ENCODE results near the gene OR10H4. TPM values are rescaled to one million over a fixed set of nuclear protein-coding genes. Genes with fewer than 3 reads are reported as not detected.
"Not testable (repeated sequence)": the region's sequence is repeated elsewhere in the genome, so short reads cannot be mapped to it uniquely, and the experiment has no call there.

OR10H4 gene
- total RNA-seq, 3 donors from 2014 or later (not counting 1 experiment from before 2014, with no cell fraction given): not detected

DNA sequence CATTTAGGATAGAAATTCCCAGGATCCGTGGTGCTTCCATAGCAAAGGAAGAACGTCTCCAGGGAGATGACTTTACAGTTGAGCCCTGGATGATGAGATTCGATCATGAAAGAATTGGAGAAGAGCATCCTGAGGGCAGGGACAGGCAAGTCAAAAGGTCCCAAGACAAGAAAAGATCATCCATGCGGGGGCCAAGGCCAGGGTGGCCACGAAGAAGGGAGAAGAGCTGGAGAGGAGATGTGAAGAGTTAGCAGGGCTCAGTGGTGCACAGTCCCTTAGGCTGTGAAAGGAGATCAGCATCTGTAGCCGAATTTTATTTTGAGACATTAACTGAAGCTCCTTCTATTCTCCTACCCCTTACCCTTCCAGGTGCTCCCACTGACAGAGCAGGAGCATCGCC is 28.9 kb downstream of the OR10H4 start:
- Histone ChIP-seq H3K9me3 (ENCODE audit: control insufficient read depth, insufficient read depth, low read length) (peaks cover 8% of the 10 kb centered on the region), H3K27me3 (ENCODE audit: control insufficient read depth, insufficient read depth, low read length) (peaks cover 4% of the 10 kb centered on the region), H3K4me1 (ENCODE audit: control insufficient read depth, insufficient read depth, low read length) (no peaks in the 10 kb centered on the region), H3K36me3 (ENCODE audit: control insufficient read depth, insufficient read depth, low read length) (no peaks in the 10 kb centered on the region), H3K4me3 (ENCODE audit: low read length) (no peak overlapping the region), H3K27ac (ENCODE audit: low read length) (no peak overlapping the region)
- no peaks in the 10 kb centered on the region for H3K9me3 Mint-ChIP-seq
- peaks cover 8% of the 10 kb centered on the region for H3K36me3 Mint-ChIP-seq
- intact Hi-C loops (cut with micrococcal nuclease): no loop called here
- no peak for DNase-seq
- 71% methylated on average over 7 of the region's 7 CpGs for WGBS (ENCODE audit: insufficient coverage)
- H3K4me3 Mint-ChIP-seq: no peak overlapping the region
- H3K27me3 Mint-ChIP-seq (ENCODE audit: low read depth in 2 of 2): peaks cover 16 to 20% of the 10 kb centered on the region in 2 donors
- no peaks in the 10 kb centered on the region for H3K4me1 Mint-ChIP-seq
- H3K27ac Mint-ChIP-seq: no peak overlapping the region
- TF ChIP-seq, protein P1, sequence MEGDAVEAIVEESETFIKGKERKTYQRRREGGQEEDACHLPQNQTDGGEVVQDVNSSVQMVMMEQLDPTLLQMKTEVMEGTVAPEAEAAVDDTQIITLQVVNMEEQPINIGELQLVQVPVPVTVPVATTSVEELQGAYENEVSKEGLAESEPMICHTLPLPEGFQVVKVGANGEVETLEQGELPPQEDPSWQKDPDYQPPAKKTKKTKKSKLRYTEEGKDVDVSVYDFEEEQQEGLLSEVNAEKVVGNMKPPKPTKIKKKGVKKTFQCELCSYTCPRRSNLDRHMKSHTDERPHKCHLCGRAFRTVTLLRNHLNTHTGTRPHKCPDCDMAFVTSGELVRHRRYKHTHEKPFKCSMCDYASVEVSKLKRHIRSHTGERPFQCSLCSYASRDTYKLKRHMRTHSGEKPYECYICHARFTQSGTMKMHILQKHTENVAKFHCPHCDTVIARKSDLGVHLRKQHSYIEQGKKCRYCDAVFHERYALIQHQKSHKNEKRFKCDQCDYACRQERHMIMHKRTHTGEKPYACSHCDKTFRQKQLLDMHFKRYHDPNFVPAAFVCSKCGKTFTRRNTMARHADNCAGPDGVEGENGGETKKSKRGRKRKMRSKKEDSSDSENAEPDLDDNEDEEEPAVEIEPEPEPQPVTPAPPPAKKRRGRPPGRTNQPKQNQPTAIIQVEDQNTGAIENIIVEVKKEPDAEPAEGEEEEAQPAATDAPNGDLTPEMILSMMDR (IDR thresholded peaks at IDR 0.05): no peak
- ATAC-seq: no peak

DNA sequence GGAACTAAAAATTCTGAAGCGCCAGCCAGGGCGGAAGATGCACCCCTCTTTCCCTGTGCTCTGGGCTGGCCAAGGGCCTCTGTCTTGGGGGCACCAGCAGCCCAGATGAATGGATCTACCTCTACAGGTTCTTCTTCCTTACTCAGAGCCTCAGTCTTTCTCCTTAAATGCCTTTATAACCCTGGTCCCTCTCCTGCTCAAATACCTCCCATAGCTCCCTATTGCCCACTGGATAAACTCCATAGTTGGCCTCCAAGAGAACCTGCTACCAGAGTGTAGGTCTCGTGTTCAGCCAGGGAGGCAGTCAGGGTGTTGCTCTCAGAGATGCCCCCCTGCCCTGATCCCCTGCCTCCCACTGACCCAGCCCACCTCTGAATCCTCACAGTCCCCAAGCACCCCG is 30.5 kb downstream of the OR10H4 start:
- no peak overlapping the region for H3K4me3 ChIP-seq (ENCODE audit: low read length)
- no peaks in the 10 kb centered on the region for H3K36me3 ChIP-seq (ENCODE audit: control insufficient read depth, insufficient read depth, low read length)
- no peak overlapping the region for H3K27ac ChIP-seq (ENCODE audit: low read length)
- H3K27me3 ChIP-seq (ENCODE audit: control insufficient read depth, insufficient read depth, low read length): peaks cover 4% of the 10 kb centered on the region
- intact Hi-C loops (cut with micrococcal nuclease): no loop called here
- WGBS (ENCODE audit: insufficient coverage): 85% methylated on average over 3 of the region's 4 CpGs
- H3K27me3 Mint-ChIP-seq (ENCODE audit: low read depth in 2 of 2): peaks cover 15 to 33% of the 10 kb centered on the region in 2 donors
- TF ChIP-seq, protein P1 (IDR thresholded peaks at IDR 0.05): no peak
- H3K27ac Mint-ChIP-seq: no peak overlapping the region
- H3K4me3 Mint-ChIP-seq: no peak overlapping the region
- peaks cover 8% of the 10 kb centered on the region for H3K36me3 Mint-ChIP-seq
- H3K9me3 Mint-ChIP-seq: no peaks in the 10 kb centered on the region
- ATAC-seq (no peak), DNase-seq (no peak)
- no peaks in the 10 kb centered on the region for H3K4me1 Mint-ChIP-seq
- peaks cover 8% of the 10 kb centered on the region for H3K9me3 ChIP-seq (ENCODE audit: control insufficient read depth, insufficient read depth, low read length)
- H3K4me1 ChIP-seq (ENCODE audit: control insufficient read depth, insufficient read depth, low read length): no peaks in the 10 kb centered on the region

DNA sequence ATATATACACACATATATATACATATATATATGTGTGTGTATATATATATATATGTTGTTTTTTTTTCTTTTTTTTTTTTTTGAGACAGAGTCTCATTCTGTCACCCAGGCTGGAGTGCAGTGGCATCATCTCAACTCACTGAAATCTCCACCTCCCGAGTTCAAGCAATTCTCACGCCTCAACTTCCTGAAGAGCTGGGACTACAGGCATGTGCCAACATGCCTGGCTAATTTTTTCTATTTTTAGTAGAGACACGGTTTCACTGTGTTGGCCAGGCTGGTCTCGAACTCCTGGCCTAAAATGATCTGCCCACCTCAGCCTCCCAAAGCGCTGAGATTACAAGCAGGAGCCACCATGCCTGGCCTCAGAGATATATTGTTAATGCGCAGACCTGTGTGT is 37.0 kb downstream of the OR10H4 start:
- H3K4me3 Mint-ChIP-seq; H3K9me3 Mint-ChIP-seq; H3K36me3 Mint-ChIP-seq; DNase-seq; H3K4me3 ChIP-seq (ENCODE audit: low read length); H3K27ac Mint-ChIP-seq; intact Hi-C loops (cut with micrococcal nuclease); H3K27ac ChIP-seq (ENCODE audit: low read length); H3K36me3 ChIP-seq (ENCODE audit: control insufficient read depth, insufficient read depth, low read length); H3K9me3 ChIP-seq (ENCODE audit: control insufficient read depth, insufficient read depth, low read length); ATAC-seq; H3K4me1 Mint-ChIP-seq; H3K4me1 ChIP-seq (ENCODE audit: control insufficient read depth, insufficient read depth, low read length): not testable (repeated sequence)
- H3K27me3 Mint-ChIP-seq (ENCODE audit: low read depth in 2 of 2): peaks cover 8 to 31% of the 10 kb centered on the region in 2 donors
- WGBS (ENCODE audit: insufficient coverage): 43% methylated on average over 5 of the region's 6 CpGs
- peaks cover 15% of the 10 kb centered on the region for H3K27me3 ChIP-seq (ENCODE audit: control insufficient read depth, insufficient read depth, low read length)

- H3K36me3 Mint-ChIP-seq: peaks cover 4% of the 10 kb centered on the region
- intact Hi-C loops (cut with micrococcal nuclease): no loop called here
- TF ChIP-seq, protein P1 (IDR thresholded peaks at IDR 0.05): no peak
- no peaks in the 10 kb centered on the region for H3K4me1 ChIP-seq (ENCODE audit: control insufficient read depth, insufficient read depth, low read length)
- ATAC-seq (peak in 1 of 3 donors; percentile 62), DNase-seq (no peak)
- no peaks in the 10 kb centered on the region for H3K4me1 Mint-ChIP-seq
- 33% methylated on average over 1 of the region's 2 CpGs for WGBS (ENCODE audit: insufficient coverage)
- no peaks in the 10 kb centered on the region for H3K9me3 Mint-ChIP-seq
- no peak overlapping the region for H3K27ac Mint-ChIP-seq
- no peak overlapping the region for H3K4me3 Mint-ChIP-seq
- peaks cover 5% of the 10 kb centered on the region for H3K9me3 ChIP-seq (ENCODE audit: control insufficient read depth, insufficient read depth, low read length)
- no peak overlapping the region for H3K27ac ChIP-seq (ENCODE audit: low read length)
- H3K36me3 ChIP-seq (ENCODE audit: control insufficient read depth, insufficient read depth, low read length): no peaks in the 10 kb centered on the region
- peaks cover 15 to 31% of the 10 kb centered on the region in 2 donors for H3K27me3 Mint-ChIP-seq (ENCODE audit: low read depth in 2 of 2)
- no peak overlapping the region for H3K4me3 ChIP-seq (ENCODE audit: low read length)
- H3K27me3 ChIP-seq (ENCODE audit: control insufficient read depth, insufficient read depth, low read length): peaks cover 15% of the 10 kb centered on the region
These were observed 37.9 kb downstream of the OR10H4 start for GRCh38 chr19:15986701-15987100.

Measured in natural killer cell (primary cell).